Measurements from ENCODE around the gene ME1.
"Not testable (repeated sequence)": the region's sequence is repeated elsewhere in the genome, so short reads cannot be mapped to it uniquely, and the experiment has no call there.

ME1 gene

GRCh38 chr6:83250235-83250634, 180.6 kb downstream of the ME1 start:
- DNase-seq = no peak

- DNase-seq = no peak
These were observed 183.4 kb downstream of the ME1 start for GRCh38 chr6:83247471-83247870.

GRCh38 chr6:83231146-83231545, 199.7 kb downstream of the ME1 start:
- no peak for DNase-seq

GRCh38 chr6:83226517-83226916, 204.3 kb downstream of the ME1 start:
- no peak for DNase-seq

GRCh38 chr6:83221889-83222479, 208.9 kb downstream of the ME1 start:
- peak; percentile 38 for DNase-seq

- DNase-seq = no peak
These were observed 209.6 kb downstream of the ME1 start for GRCh38 chr6:83221276-83221675.

- no peak for DNase-seq
These were observed 210.7 kb downstream of the ME1 start for GRCh38 chr6:83220121-83220520.

GRCh38 chr6:83218646-83219045, 212.2 kb downstream of the ME1 start:
- DNase-seq = no peak

GRCh38 chr6:83216806-83217205, 214.0 kb downstream of the ME1 start:
- no peak for DNase-seq

- DNase-seq = peak; percentile 70
These were observed 215.5 kb downstream of the ME1 start for GRCh38 chr6:83215131-83216047.

- no peak for DNase-seq
These were observed 228.8 kb downstream of the ME1 start for GRCh38 chr6:83202031-83202430.

- DNase-seq = no peak
These were observed 231.0 kb downstream of the ME1 start for GRCh38 chr6:83199863-83200225.

GRCh38 chr6:83199173-83199862, 231.5 kb downstream of the ME1 start:
- no peak for DNase-seq

- no peak for DNase-seq
These were observed 232.2 kb downstream of the ME1 start for GRCh38 chr6:83198486-83199172.

- peak; percentile 25 for DNase-seq
These were observed 236.9 kb downstream of the ME1 start for GRCh38 chr6:83193747-83194566.

GRCh38 chr6:83192871-83193746, 237.7 kb downstream of the ME1 start, which contains the start of the genes PGM3 and RWDD2A:
TSS of gene PGM3 (minus strand) at chr6:83193265. CDS start at chr6:83191012, 2,253 bp downstream.
TSS of gene RWDD2A (plus strand) at chr6:83193357. CDS start at chr6:83194452, 1,095 bp downstream.
- peak; percentile 90 for DNase-seq

GRCh38 chr6:83192456-83192855, 238.4 kb downstream of the ME1 start:
- DNase-seq = no peak

GRCh38 chr6:83191974-83192373, 238.9 kb downstream of the ME1 start:
- DNase-seq = not testable (repeated sequence)

GRCh38 chr6:83190626-83191025, 240.2 kb downstream of the ME1 start:
- DNase-seq = no peak

- no peak for DNase-seq
These were observed 242.3 kb downstream of the ME1 start for GRCh38 chr6:83188501-83188900.

- no peak for DNase-seq
These were observed 245.8 kb downstream of the ME1 start for GRCh38 chr6:83185096-83185495.

Data from CD4-positive, alpha-beta T cell treated with Interleukin-21 for 1 hour (primary cell).